ENCODE measurements around the gene NBL1.

Gene NBL1

DNA sequence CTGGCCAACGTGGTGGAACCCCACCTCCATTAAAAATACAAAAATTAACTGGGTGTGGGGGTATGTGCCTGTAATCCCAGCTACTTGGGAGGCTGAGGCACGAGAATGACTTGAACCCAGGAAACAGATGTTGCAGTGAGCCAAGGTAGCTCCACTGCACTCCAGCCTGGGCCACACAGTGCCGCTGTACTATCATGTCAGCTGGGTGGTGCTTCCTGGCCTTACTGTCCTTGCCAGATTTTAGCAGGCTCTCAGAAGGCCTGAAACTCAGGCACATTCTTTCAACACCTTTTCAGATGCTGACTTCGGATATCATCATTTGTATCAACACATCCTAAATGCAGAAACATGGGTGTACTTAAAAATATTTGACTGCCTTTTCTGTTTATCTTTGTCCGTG, 31.6 kb upstream of the NBL1 start:
- H3K36me3 ChIP-seq (ENCODE audit: insufficient read depth, low read depth, low read length), result peaks cover 8% of the 10 kb centered on the region; the same call in 1 of the 2 replicates

GRCh38 chr1:19613171-19613703, 30.9 kb upstream of the NBL1 start:
- no peak overlapping the region for H3K9ac ChIP-seq (ENCODE audit: low read depth, low read length)
- H3K27ac ChIP-seq (ENCODE audit: low read length), result no peak overlapping the region
- H3K4me1 ChIP-seq (ENCODE audit: insufficient read depth, low read length), result no peaks in the 10 kb centered on the region
- H3K36me3 ChIP-seq (ENCODE audit: insufficient read depth, low read depth, low read length), result peaks cover 8% of the 10 kb centered on the region; the same call in 1 of the 2 replicates
- no peaks in the 10 kb centered on the region for H3K9me3 ChIP-seq (ENCODE audit: insufficient read depth, low read depth, low read length)
- H3K27me3 ChIP-seq (ENCODE audit: insufficient read depth, low read length), result no peaks in the 10 kb centered on the region
- H3K4me3 ChIP-seq (ENCODE audit: low read length), result no peak overlapping the region

More for the DNA sequence above, 31.6 kb upstream of the NBL1 start:
- Histone ChIP-seq H3K27me3 (ENCODE audit: insufficient read depth, low read length) (no peaks in the 10 kb centered on the region), H3K27ac (ENCODE audit: low read length) (no peak overlapping the region), H3K9me3 (ENCODE audit: insufficient read depth, low read depth, low read length) (no peaks in the 10 kb centered on the region), H3K4me1 (ENCODE audit: insufficient read depth, low read length) (no peaks in the 10 kb centered on the region), H3K9ac (ENCODE audit: low read depth, low read length) (no peak overlapping the region), H3K4me3 (ENCODE audit: low read length) (no peak overlapping the region)

DNA sequence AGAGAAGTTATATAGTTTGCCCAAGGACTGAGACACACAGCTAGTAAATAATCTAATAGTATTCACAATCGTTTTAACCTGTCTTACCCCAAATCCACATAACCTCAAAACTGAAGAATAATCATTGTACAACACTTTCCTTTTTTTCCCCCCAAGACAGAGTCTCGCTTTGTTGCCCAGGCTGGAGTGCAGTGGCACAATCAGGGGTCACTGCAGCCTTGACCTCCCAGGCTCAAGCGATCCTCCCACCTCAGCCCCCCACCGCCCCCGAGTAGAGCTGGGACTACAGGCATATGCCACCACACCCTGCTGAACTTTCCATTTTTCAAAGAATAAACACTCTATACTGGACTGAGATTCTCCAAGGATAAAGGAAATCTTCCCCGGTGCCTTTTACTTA, 28.7 kb upstream of the NBL1 start:
- no peaks in the 10 kb centered on the region for H3K27me3 ChIP-seq (ENCODE audit: insufficient read depth, low read length)
- H3K9me3 ChIP-seq (ENCODE audit: insufficient read depth, low read depth, low read length), result no peaks in the 10 kb centered on the region
- H3K27ac ChIP-seq (ENCODE audit: low read length), result no peak overlapping the region
- no peak overlapping the region for H3K4me3 ChIP-seq (ENCODE audit: low read length)
- peaks cover 12% of the 10 kb centered on the region for H3K4me1 ChIP-seq (ENCODE audit: insufficient read depth, low read length)
- peaks cover 8% of the 10 kb centered on the region; the same call in 1 of the 2 replicates for H3K36me3 ChIP-seq (ENCODE audit: insufficient read depth, low read depth, low read length)
- H3K9ac ChIP-seq (ENCODE audit: low read depth, low read length), result no peak overlapping the region

GRCh38 chr1:19616489-19616888, 27.6 kb upstream of the NBL1 start:
- H3K9me3 ChIP-seq (ENCODE audit: insufficient read depth, low read depth, low read length), result no peaks in the 10 kb centered on the region
- H3K9ac ChIP-seq (ENCODE audit: low read depth, low read length), result no peak overlapping the region
- no peak overlapping the region for H3K27ac ChIP-seq (ENCODE audit: low read length)
- H3K36me3 ChIP-seq (ENCODE audit: insufficient read depth, low read depth, low read length), result peaks cover 8% of the 10 kb centered on the region; the same call in 1 of the 2 replicates
- no peak overlapping the region for H3K4me3 ChIP-seq (ENCODE audit: low read length)
- H3K4me1 ChIP-seq (ENCODE audit: insufficient read depth, low read length), result peaks cover 12% of the 10 kb centered on the region
- H3K27me3 ChIP-seq (ENCODE audit: insufficient read depth, low read length), result no peaks in the 10 kb centered on the region

DNA sequence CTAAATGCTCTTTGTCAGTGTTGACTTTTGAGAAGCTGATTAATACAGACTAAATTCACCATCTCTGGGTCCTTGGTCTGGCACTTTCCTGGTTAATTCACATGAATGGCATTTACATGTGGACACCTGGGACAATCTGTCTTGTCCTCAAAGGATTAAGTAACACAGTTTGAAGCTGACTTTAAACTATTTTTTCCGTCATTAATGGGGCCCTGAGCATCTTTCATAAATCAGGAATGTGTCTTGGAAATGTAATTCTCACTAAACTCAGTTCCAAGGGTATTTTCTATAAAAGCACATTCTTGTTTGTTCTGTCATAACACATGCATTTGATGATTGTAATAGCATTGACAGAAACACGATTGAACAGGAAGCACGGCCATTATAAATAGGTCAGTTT, 26.7 kb upstream of the NBL1 start:
- Histone ChIP-seq H3K9ac (ENCODE audit: low read depth, low read length) (no peak overlapping the region), H3K4me3 (ENCODE audit: low read length) (no peak overlapping the region), H3K9me3 (ENCODE audit: insufficient read depth, low read depth, low read length) (no peaks in the 10 kb centered on the region), H3K27ac (ENCODE audit: low read length) (no peak overlapping the region), H3K27me3 (ENCODE audit: insufficient read depth, low read length) (no peaks in the 10 kb centered on the region), H3K36me3 (ENCODE audit: insufficient read depth, low read depth, low read length) (peaks cover 13% of the 10 kb centered on the region), H3K4me1 (ENCODE audit: insufficient read depth, low read length) (peaks cover 12% of the 10 kb centered on the region)

DNA sequence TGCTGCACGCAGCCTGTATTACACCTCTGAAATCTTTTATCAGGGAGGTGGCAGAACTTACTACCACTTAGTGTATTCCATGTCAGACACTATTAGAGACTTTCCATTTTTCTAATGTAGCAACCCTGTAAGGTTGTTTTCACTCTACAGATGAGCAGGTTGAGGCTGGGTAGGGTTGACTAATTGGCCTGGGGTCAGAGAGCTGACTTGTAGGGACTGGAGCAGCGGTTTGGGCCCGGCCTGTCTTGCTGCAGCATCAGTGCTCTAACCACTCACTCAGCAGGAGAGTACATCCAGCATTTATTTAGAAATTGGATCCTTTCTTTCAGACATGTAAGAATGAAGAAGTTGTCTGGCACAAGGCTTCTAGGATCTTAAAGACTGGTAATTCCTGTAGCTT, 25.7 kb upstream of the NBL1 start:
- no peaks in the 10 kb centered on the region for H3K9me3 ChIP-seq (ENCODE audit: insufficient read depth, low read depth, low read length)
- H3K4me3 ChIP-seq (ENCODE audit: low read length), result no peak overlapping the region
- H3K4me1 ChIP-seq (ENCODE audit: insufficient read depth, low read length), result peaks cover 12% of the 10 kb centered on the region
- H3K27ac ChIP-seq (ENCODE audit: low read length), result no peak overlapping the region
- peaks cover 17% of the 10 kb centered on the region for H3K36me3 ChIP-seq (ENCODE audit: insufficient read depth, low read depth, low read length)
- H3K9ac ChIP-seq (ENCODE audit: low read depth, low read length), result no peak overlapping the region
- no peaks in the 10 kb centered on the region for H3K27me3 ChIP-seq (ENCODE audit: insufficient read depth, low read length)

- H3K4me1 ChIP-seq (ENCODE audit: insufficient read depth, low read length), result peaks cover 12% of the 10 kb centered on the region
- H3K27me3 ChIP-seq (ENCODE audit: insufficient read depth, low read length), result no peaks in the 10 kb centered on the region
- peak overlapping the region; percentile 60 for H3K27ac ChIP-seq (ENCODE audit: low read length)
- H3K36me3 ChIP-seq (ENCODE audit: insufficient read depth, low read depth, low read length), result peaks cover 25% of the 10 kb centered on the region
- peak overlapping the region; percentile 33 for H3K9ac ChIP-seq (ENCODE audit: low read depth, low read length)
- peak overlapping the region; percentile 4; the same call in 1 of the 2 replicates for H3K4me3 ChIP-seq (ENCODE audit: low read length)
- H3K9me3 ChIP-seq (ENCODE audit: insufficient read depth, low read depth, low read length), result no peaks in the 10 kb centered on the region
Observed at GRCh38 chr1:19619697-19620384, 24.3 kb upstream of the NBL1 start.

GRCh38 chr1:19620786-19621185, 23.3 kb upstream of the NBL1 start:
- Histone ChIP-seq H3K9me3 (ENCODE audit: insufficient read depth, low read depth, low read length) (no peaks in the 10 kb centered on the region), H3K27ac (ENCODE audit: low read length) (no peak overlapping the region), H3K36me3 (ENCODE audit: insufficient read depth, low read depth, low read length) (peaks cover 30% of the 10 kb centered on the region), H3K4me1 (ENCODE audit: insufficient read depth, low read length) (peaks cover 12% of the 10 kb centered on the region), H3K9ac (ENCODE audit: low read depth, low read length) (no peak overlapping the region), H3K27me3 (ENCODE audit: insufficient read depth, low read length) (no peaks in the 10 kb centered on the region), H3K4me3 (ENCODE audit: low read length) (no peak overlapping the region)

- Histone ChIP-seq H3K9ac (ENCODE audit: low read depth, low read length) (no peak overlapping the region), H3K27me3 (ENCODE audit: insufficient read depth, low read length) (no peaks in the 10 kb centered on the region), H3K9me3 (ENCODE audit: insufficient read depth, low read depth, low read length) (no peaks in the 10 kb centered on the region), H3K4me1 (ENCODE audit: insufficient read depth, low read length) (peaks cover 12% of the 10 kb centered on the region), H3K4me3 (ENCODE audit: low read length) (no peak overlapping the region), H3K27ac (ENCODE audit: low read length) (no peak overlapping the region), H3K36me3 (ENCODE audit: insufficient read depth, low read depth, low read length) (peaks cover 36% of the 10 kb centered on the region)
Observed at GRCh38 chr1:19621274-19621950, 22.7 kb upstream of the NBL1 start.

DNA sequence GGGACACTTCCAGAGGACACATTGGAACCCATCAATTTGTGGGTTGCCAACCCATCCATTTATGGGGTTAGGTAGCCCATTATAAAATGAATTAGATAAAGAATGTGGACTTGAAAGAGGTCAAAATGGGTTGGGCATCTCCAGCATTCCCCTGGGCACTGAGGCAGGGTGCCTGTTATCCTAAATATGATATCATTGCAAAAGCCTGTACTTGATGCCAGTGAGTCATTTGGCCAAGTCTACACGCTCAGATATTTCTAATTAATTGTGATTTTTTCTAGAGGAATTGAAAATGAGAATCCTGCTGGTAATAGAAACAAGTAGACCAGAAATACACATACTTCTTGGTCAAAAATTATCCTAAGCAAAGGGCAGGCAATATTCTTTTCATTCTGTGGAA, 21.9 kb upstream of the NBL1 start:
- H3K27me3 ChIP-seq (ENCODE audit: insufficient read depth, low read length), result no peaks in the 10 kb centered on the region
- peaks cover 44% of the 10 kb centered on the region for H3K36me3 ChIP-seq (ENCODE audit: insufficient read depth, low read depth, low read length)
- H3K9me3 ChIP-seq (ENCODE audit: insufficient read depth, low read depth, low read length), result no peaks in the 10 kb centered on the region
- no peak overlapping the region for H3K27ac ChIP-seq (ENCODE audit: low read length)
- no peak overlapping the region for H3K4me3 ChIP-seq (ENCODE audit: low read length)
- no peak overlapping the region for H3K9ac ChIP-seq (ENCODE audit: low read depth, low read length)
- H3K4me1 ChIP-seq (ENCODE audit: insufficient read depth, low read length), result peaks cover 12% of the 10 kb centered on the region

GRCh38 chr1:19623523-19623922, 20.6 kb upstream of the NBL1 start:
- peaks cover 51% of the 10 kb centered on the region for H3K36me3 ChIP-seq (ENCODE audit: insufficient read depth, low read depth, low read length)
- H3K4me3 ChIP-seq (ENCODE audit: low read length), result no peak overlapping the region
- no peak overlapping the region for H3K27ac ChIP-seq (ENCODE audit: low read length)
- H3K9ac ChIP-seq (ENCODE audit: low read depth, low read length), result no peak overlapping the region
- H3K9me3 ChIP-seq (ENCODE audit: insufficient read depth, low read depth, low read length), result no peaks in the 10 kb centered on the region
- no peaks in the 10 kb centered on the region for H3K27me3 ChIP-seq (ENCODE audit: insufficient read depth, low read length)
- H3K4me1 ChIP-seq (ENCODE audit: insufficient read depth, low read length), result peaks cover 12% of the 10 kb centered on the region
